ENCODE results near the gene DAPK1.
A peak's percentile ranks its signal among the peaks of the same experiment; 100 is the strongest.

Gene DAPK1

DNA sequence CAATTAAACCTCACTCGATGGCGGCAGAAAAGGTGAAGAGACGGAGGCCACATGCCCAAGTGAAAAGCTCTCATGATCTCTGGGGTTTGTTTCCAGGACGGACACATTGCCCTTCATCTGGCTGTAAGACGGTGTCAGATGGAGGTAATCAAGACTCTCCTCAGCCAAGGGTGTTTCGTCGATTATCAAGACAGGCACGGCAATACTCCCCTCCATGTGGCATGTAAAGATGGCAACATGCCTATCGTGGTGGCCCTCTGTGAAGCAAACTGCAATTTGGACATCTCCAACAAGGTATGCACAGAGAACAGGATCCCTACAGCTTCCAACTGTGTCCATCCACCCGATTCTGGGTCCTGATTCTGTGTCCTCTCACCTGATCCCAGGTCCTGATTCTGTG is 153.8 kb downstream of the DAPK1 start:
- DNase-seq, result no peak

GRCh38 chr9:87653941-87654340 is 156.3 kb downstream of the DAPK1 start:
- no peak for DNase-seq

DNA sequence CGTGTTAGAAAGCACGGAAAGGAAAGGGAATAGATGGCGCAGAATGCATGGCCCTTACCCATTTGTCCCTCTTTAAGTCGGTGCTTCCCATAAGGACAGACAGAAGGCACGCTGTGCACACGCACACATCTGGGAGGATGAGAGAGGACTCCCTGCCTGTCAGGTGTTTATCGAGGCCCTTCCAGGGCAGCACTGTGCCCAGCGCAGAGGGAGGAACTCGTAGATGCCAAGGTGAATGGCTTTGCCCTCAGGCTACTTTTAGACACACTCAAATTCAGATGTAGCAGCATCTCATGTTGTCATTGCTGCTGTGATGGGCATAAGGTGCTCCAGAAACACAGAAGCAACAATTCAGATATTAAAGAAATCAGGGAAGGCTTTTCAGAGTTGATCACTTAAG is 158.1 kb downstream of the DAPK1 start:
- no peak for DNase-seq

GRCh38 chr9:87656485-87656884 is 158.8 kb downstream of the DAPK1 start:
- no peak for DNase-seq

DNA sequence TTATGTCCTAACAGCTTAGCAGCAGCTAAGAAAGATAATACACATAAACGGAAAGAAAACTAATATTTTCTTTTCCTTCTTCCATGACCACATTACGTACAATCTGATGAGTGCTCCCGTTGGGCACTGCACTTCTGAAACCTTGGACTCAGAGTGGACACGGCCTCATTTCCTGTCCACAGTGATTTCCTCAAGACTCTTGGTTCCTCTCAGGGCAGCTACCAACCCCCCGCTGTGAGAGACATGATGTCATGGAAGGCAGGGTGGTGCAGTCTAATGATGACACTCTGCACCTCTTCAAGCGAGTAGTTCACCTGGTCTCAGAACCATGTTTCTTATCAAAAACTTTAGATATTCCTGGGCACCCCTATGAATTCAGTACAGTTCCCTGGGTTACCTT is 159.5 kb downstream of the DAPK1 start:
- DNase-seq, result no peak

DNA sequence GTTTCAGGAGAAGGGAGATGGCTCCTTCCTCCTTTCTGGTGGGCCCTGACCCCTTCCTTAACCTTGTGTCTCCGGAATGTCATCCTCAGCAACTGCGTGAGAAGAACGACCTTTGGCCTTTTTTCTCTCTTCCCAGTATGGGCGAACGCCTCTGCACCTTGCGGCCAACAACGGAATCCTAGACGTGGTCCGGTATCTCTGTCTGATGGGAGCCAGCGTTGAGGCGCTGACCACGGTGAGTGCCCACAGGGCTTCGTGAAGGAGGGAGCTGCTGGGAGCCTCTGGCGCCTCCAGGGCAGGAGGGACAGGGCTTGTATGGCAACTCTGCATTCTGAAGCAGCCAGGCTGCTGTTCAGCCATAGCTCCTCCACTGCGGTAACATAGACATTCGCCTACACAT is 160.2 kb downstream of the DAPK1 start:
- DNase-seq, result no peak

DNA sequence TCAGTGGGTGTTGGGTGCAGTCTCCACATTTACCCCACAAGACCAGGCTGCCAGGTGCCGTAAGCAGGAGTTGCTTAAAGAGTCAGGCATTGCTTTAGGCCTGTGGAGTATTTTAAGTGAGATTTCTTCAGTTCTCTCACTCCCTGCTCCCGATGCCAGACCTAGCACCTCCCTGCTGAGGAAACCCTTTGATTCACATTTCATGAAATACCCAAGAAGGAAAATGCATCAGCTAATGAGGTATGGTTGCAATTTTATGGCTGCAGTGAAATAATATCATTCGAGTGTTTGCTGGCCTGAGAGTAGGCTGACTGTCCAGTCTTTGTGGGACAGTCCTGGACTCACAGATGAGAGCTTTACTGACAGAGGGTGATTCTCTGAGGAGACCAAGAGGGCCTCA is 160.8 kb downstream of the DAPK1 start:
- DNase-seq, result no peak

- DNase-seq, result no peak
These were observed 162.1 kb downstream of the DAPK1 start for GRCh38 chr9:87659534-87660419.

DNA sequence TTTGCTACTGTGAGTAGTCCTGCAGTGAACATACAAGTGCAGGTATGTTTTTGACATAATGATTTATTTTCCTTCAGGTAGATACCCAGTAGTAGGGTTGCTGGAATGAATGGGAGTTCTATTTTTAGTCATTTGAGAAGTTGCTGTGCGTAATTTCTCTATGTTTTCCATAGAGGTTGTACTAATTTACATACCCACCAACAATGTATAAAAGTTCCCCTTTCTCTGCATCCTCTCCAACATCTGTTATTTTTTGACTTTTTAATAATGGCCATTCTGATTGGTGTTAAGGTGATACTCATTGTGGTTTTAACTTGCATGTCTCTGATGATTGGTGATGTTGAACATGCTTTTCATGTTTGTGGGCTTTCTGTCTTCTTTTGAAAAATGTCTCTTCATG is 163.6 kb downstream of the DAPK1 start:
- DNase-seq, result no peak

DNA sequence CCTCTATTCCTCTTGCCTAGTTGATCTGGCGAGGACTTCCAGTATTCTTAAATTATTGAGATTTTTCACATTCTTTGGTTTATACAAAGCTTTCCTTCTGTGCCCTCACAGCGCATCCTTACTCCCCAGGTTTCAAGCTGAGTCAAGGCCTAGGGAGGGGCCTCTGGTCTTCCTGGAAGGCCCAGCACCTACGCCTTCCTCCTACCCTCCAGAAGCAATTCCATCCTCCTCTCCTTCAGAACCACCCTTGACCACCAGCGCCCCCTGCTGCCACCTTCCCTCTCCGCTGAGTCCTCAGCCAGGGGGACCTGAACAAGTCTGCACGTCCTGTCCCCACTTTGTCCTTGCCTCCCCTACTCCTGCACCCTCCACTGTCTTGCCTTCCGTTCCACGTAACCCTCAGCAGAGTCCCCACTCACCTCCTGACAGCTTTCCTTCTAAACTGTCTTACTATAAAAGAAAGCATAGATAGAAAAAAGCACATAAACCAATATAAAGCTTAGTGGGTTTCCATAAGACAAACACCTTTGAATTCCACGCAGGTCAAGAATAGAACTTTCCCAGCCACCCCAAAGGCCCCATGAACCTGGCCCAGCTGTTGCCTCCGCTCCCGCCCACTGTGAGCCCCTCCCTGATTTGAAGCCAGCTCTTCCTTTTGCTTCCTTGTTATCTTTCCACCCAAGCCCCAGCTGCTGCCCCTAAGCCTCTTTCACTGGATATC is 165.3 kb downstream of the DAPK1 start:
- DNase-seq, result peak; percentile 13

- no peak for DNase-seq
These were observed 165.9 kb downstream of the DAPK1 start for GRCh38 chr9:87663556-87663955.

- DNase-seq, result no peak
These were observed 166.7 kb downstream of the DAPK1 start for GRCh38 chr9:87664153-87665060.

- no peak for DNase-seq
These were observed 167.8 kb downstream of the DAPK1 start for GRCh38 chr9:87665505-87665904.

- no peak for DNase-seq
These were observed 169.6 kb downstream of the DAPK1 start for GRCh38 chr9:87667164-87667738.

GRCh38 chr9:87668222-87668621 is 170.6 kb downstream of the DAPK1 start:
- no peak for DNase-seq

GRCh38 chr9:87668722-87669121 is 171.1 kb downstream of the DAPK1 start:
- no peak for DNase-seq

- no peak for DNase-seq
These were observed 173.1 kb downstream of the DAPK1 start for GRCh38 chr9:87670572-87671264.

DNA sequence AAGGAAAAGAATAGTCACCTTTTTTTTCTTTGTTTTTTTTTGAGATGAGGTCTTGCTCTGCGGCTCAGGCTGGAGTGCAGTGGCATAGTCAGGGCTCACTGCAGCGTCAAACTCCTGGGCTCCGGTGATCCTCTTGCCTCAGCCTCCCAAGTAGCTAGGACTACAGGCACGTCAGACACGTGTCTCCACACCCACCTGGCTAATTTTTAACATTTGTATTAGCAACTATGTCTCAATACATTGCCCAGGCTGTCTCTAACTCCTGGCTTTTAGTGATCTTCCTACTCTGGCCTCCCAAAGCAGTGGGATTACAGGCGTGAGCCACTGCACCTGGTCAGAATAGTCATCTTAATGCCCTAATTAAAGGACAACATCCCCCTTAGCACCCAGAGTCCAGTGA is 173.8 kb downstream of the DAPK1 start:
- no peak for DNase-seq

- no peak for DNase-seq
These were observed 174.3 kb downstream of the DAPK1 start for GRCh38 chr9:87671925-87672324.

DNA sequence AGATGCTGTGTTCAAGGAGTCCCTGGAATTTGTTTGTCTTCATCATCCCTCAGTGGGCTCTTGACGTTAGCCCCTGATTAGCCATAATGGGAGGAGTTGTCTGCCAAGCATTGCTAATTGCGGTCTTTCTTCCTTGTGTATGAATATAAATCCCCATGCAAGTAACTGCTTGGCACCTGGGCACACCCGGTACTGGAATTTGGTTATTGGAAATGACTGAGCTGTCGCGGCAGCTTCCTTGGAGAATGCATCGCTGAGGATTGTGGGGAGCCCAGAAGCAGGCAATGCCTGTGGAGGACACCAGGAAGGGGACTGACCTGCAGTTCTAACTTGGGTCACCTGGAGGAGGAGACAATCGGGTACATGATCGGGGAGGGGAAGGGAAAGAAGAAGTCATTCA is 174.9 kb downstream of the DAPK1 start:
- DNase-seq, result no peak

- no peak for DNase-seq
These were observed 175.9 kb downstream of the DAPK1 start for GRCh38 chr9:87673446-87674120.

Data from stimulated activated naive CD4-positive, alpha-beta T cell treated with Interleukin-2 at 50 U/mL for 16 hours (primary cell).